H9 (cell line): Measurements from ENCODE around the gene HAL. TPM values are rescaled to one million over a fixed set of nuclear protein-coding genes. Genes with fewer than 3 reads are reported as not detected.

Experiments
- DNase-seq: peaks from one replicate; pipeline ENCODE4 v3.0.0-alpha.2; 2017
- H2AFZ ChIP-seq: one replicate; pipeline ENCODE4 v1.6.1; 2013; ENCODE audit warnings: mild to moderate bottlenecking, low read length, control low read depth, moderate library complexity
- H2AK5ac ChIP-seq: 2 replicates; pipeline ENCODE4 v1.6.1; 2013; ENCODE audit warnings: low read length, control low read depth, mixed read lengths; ENCODE audit not compliant: insufficient read length
- H2BK120ac ChIP-seq: one replicate; pipeline ENCODE4 v1.6.1; 2013; ENCODE audit warnings: low read depth, mild to moderate bottlenecking, low read length, control low read depth, inconsistent platforms; ENCODE audit not compliant: poor library complexity, severe bottlenecking
- H2BK12ac ChIP-seq: 2 replicates; pipeline ENCODE4 v1.6.1; 2013; ENCODE audit warnings: low read length, control low read depth, mixed read lengths, low read depth; ENCODE audit not compliant: insufficient read length
- H2BK15ac ChIP-seq: 2 replicates; pipeline ENCODE4 v1.6.1; 2013; ENCODE audit warnings: low read depth, low read length, control low read depth
- H2BK20ac ChIP-seq: one replicate; pipeline ENCODE4 v1.6.1; 2013; ENCODE audit warnings: low read depth, mild to moderate bottlenecking, low read length, control low read depth, inconsistent platforms; ENCODE audit not compliant: poor library complexity, severe bottlenecking
- H2BK5ac ChIP-seq: 2 replicates; pipeline ENCODE4 v1.6.1; 2013; ENCODE audit warnings: low read length, control low read depth, mixed read lengths; ENCODE audit not compliant: insufficient read length
- H3K14ac ChIP-seq: 2 replicates; pipeline ENCODE4 v1.6.1; 2013; ENCODE audit warnings: low read length, control low read depth; ENCODE audit not compliant: insufficient read depth
- H3K18ac ChIP-seq: 2 replicates; pipeline ENCODE4 v1.6.1; 2013; ENCODE audit warnings: low read depth, mild to moderate bottlenecking, mixed read lengths, low read length, control low read depth; ENCODE audit not compliant: insufficient read length
- H3K23ac ChIP-seq: 2 replicates; pipeline ENCODE4 v1.6.1; 2013; ENCODE audit warnings: low read length, control low read depth, mixed read lengths, low read depth; ENCODE audit not compliant: insufficient read length
- H3K23me2 ChIP-seq: 2 replicates; pipeline ENCODE4 v1.6.1; 2013; ENCODE audit warnings: low read depth, mild to moderate bottlenecking, mixed read lengths, low read length, control low read depth; ENCODE audit not compliant: insufficient read length, poor library complexity, severe bottlenecking
- H3K27ac ChIP-seq: 2 replicates; pipeline ENCODE4 v1.5.1; 2013; ENCODE audit warnings: low read length, control low read depth, mixed read lengths, low read depth; ENCODE audit not compliant: insufficient read length
- H3K27me3 ChIP-seq: 2 replicates; pipeline ENCODE4 v1.6.1; 2013; ENCODE audit warnings: low read length, control low read depth, inconsistent platforms; ENCODE audit not compliant: insufficient read depth
- H3K4ac ChIP-seq: 2 replicates; pipeline ENCODE4 v1.6.1; 2013; ENCODE audit warnings: low read depth, mild to moderate bottlenecking, control low read depth, inconsistent platforms, low read length, moderate library complexity
- H3K4me1 ChIP-seq: 2 replicates; pipeline ENCODE4 v1.6.1; 2013; ENCODE audit warnings: low read length, control low read depth, inconsistent platforms; ENCODE audit not compliant: insufficient read depth
- H3K4me2 ChIP-seq: 2 replicates; pipeline ENCODE4 v1.6.1; 2013; ENCODE audit warnings: low read length, control low read depth, mixed read lengths; ENCODE audit not compliant: insufficient read length, insufficient read depth
- H3K56ac ChIP-seq: 2 replicates; pipeline ENCODE4 v1.6.1; 2013; ENCODE audit warnings: low read depth, mild to moderate bottlenecking, mixed read lengths, low read length, control low read depth; ENCODE audit not compliant: insufficient read length
- H3K79me1 ChIP-seq: 2 replicates; pipeline ENCODE4 v1.6.1; 2013; ENCODE audit warnings: low read depth, mild to moderate bottlenecking, moderate library complexity, low read length, control low read depth, inconsistent platforms; ENCODE audit not compliant: insufficient read depth, poor library complexity, severe bottlenecking
- H3K79me2 ChIP-seq: 2 replicates; pipeline ENCODE4 v1.6.1; 2013; ENCODE audit warnings: low read length, control low read depth, inconsistent platforms; ENCODE audit not compliant: insufficient read depth
- H3K9ac ChIP-seq: 2 replicates; pipeline ENCODE4 v1.6.1; 2013; ENCODE audit warnings: low read length, control low read depth, mixed read lengths; ENCODE audit not compliant: insufficient read length; ENCODE audit errors: extremely low read depth
- H3K9me3 ChIP-seq: one replicate; pipeline ENCODE4 v1.6.1; 2013; ENCODE audit warnings: low read depth, low read length, inconsistent platforms; ENCODE audit not compliant: control insufficient read depth
- H3T11ph ChIP-seq: one replicate; pipeline ENCODE4 v1.6.1; 2013; ENCODE audit warnings: mild to moderate bottlenecking, low read length, control low read depth, inconsistent platforms
- H4K20me1 ChIP-seq: one replicate; pipeline ENCODE4 v1.6.1; 2013; ENCODE audit not compliant: control insufficient read depth, insufficient read length, insufficient read depth
- H4K5ac ChIP-seq: 2 replicates; pipeline ENCODE4 v1.6.1; 2013; ENCODE audit warnings: low read depth, mild to moderate bottlenecking, mixed read lengths, low read length, control low read depth; ENCODE audit not compliant: insufficient read length
- H4K8ac ChIP-seq: replicated peaks from 2 replicates; pipeline ENCODE4 v1.6.1; 2013; ENCODE audit warnings: low read length, control low read depth, mixed read lengths, low read depth; ENCODE audit not compliant: insufficient read length
- H4K91ac ChIP-seq: 2 replicates; pipeline ENCODE4 v1.6.1; 2013; ENCODE audit warnings: low read depth, mild to moderate bottlenecking, moderate library complexity, mixed read lengths, low read length, control low read depth; ENCODE audit not compliant: insufficient read length
- H3K27ac Mint-ChIP-seq, 3 experiments: 2 replicates in 2 of 3; 3 replicates in 1 of 3; pipeline ENCODE4 v1.8.0; 2020 to 2021; ENCODE audit warnings: mixed read lengths in 3 of 3, mild to moderate bottlenecking in 1 of 3, moderate library complexity in 1 of 3
- H3K27me3 Mint-ChIP-seq: 2 replicates; pipeline ENCODE4 v1.8.0; 2021; ENCODE audit warnings: low read depth, mild to moderate bottlenecking, moderate library complexity, mixed read lengths
- H3K36me3 Mint-ChIP-seq, 3 experiments: 2 replicates in 2 of 3; 3 replicates in 1 of 3; pipeline ENCODE4 v1.8.0; 2020 to 2021; ENCODE audit warnings: low read depth in 3 of 3, mixed read lengths in 3 of 3; ENCODE audit not compliant: insufficient read depth in 1 of 3
- H3K4me1 Mint-ChIP-seq, 2 experiments: 2 replicates each; pipeline ENCODE4 v1.8.0; 2020; ENCODE audit warnings: mixed read lengths in 2 of 2
- H3K4me3 Mint-ChIP-seq, 2 experiments: 2 replicates in 1 of 2; 3 replicates in 1 of 2; pipeline ENCODE4 v1.8.0; 2020 to 2021; ENCODE audit warnings: mild to moderate bottlenecking in 2 of 2, mixed read lengths in 2 of 2, moderate library complexity in 1 of 2
- H3K9me3 Mint-ChIP-seq, 2 experiments: 2 replicates in 1 of 2; 3 replicates in 1 of 2; pipeline ENCODE4 v1.8.0; 2020; ENCODE audit warnings: mild to moderate bottlenecking in 2 of 2, mixed read lengths in 2 of 2, moderate library complexity in 1 of 2
- WGBS: extraction: QIAGEN DNeasy Blood & Tissue Kit; methylation state at CpG from one replicate; pipeline ENCODE4 v1.1.7; 2013; ENCODE audit warnings: missing lambda C conversion rate, low lambda C conversion rate, mixed read lengths; ENCODE audit not compliant: insufficient read length; ENCODE audit errors: extremely low coverage; 5-methylcytosine and 5-hydroxymethylcytosine counted together
- total RNA-seq: library from RNA; stranded (reverse); gene quantifications from 2 replicates; pipeline ENCODE4 v1.2.1, GENCODE V29; 2021
- TF ChIP-seq, protein P1 (sequence below): fragments of 200-600 bp; sonication (generic); conservative IDR thresholded peaks from 3 replicates; pipeline ENCODE4 v1.8.0; 2021; ENCODE audit warnings: antibody characterized with exemption, mild to moderate bottlenecking

HAL gene
- total RNA-seq, 1 experiment from 2014 or later: 0.35 TPM

DNA sequence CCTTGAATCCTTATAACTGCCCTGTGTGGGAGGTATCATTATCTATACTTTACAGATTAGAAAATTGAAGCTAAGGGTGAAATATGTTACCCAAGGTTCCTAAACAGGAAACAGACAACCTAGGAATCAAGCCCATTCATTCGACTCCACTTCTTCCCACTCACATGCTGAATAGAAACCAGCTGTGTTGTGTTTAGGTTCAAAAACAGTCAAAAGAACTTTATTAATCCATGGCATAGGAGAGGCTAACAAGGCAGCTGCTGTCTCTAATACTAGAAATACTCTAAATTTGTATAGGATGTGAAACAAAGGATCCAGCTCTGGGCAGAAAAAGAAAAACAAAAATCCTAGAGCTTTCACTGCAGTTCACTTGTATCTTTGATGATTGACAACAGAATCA, 43.1 kb downstream of the HAL start:
- no peak overlapping the region for H3K56ac ChIP-seq
- no peak overlapping the region for H2BK15ac ChIP-seq
- no peak overlapping the region for H3K27ac ChIP-seq
- Mint-ChIP-seq H3K9me3 (peaks cover 0 to 4% of the 10 kb centered on the region in 2 experiments; a peak in 2 of 5 replicates), H3K27ac (no peak overlapping the region), H3K36me3 (peaks cover 0 to 8% (median 0%) of the 10 kb centered on the region in 3 experiments; a peak in 1 of 7 replicates), H3K4me1 (peaks cover 34 to 44% of the 10 kb centered on the region in 2 experiments), H3K27me3 (no peaks in the 10 kb centered on the region; the same call in 1 of the 2 replicates), H3K4me3 (no peak overlapping the region)
- H3K23me2 ChIP-seq: no peaks in the 10 kb centered on the region
- DNase-seq: no peak
- H3K4me1 ChIP-seq: no peaks in the 10 kb centered on the region; the same call in 1 of the 2 replicates
- H4K5ac ChIP-seq: no peak overlapping the region
- no peak overlapping the region for H3T11ph ChIP-seq
- no peaks in the 10 kb centered on the region for H3K9me3 ChIP-seq
- H2BK120ac ChIP-seq: no peak overlapping the region
- H2BK12ac ChIP-seq: no peak overlapping the region
- no peak overlapping the region for H4K8ac ChIP-seq
- WGBS: no CpG with 5 or more reads among the region's 1 CpG
- no peak overlapping the region for H2AFZ ChIP-seq
- H4K91ac ChIP-seq: no peak overlapping the region
- H2AK5ac ChIP-seq: no peak overlapping the region
- no peaks in the 10 kb centered on the region for H3K79me2 ChIP-seq
- no peaks in the 10 kb centered on the region for H4K20me1 ChIP-seq
- H3K79me1 ChIP-seq: no peaks in the 10 kb centered on the region
- no peak overlapping the region for H3K23ac ChIP-seq
- H3K4me2 ChIP-seq: no peak overlapping the region
- H3K14ac ChIP-seq: no peak overlapping the region
- H2BK20ac ChIP-seq: no peak overlapping the region
- TF ChIP-seq, protein P1, sequence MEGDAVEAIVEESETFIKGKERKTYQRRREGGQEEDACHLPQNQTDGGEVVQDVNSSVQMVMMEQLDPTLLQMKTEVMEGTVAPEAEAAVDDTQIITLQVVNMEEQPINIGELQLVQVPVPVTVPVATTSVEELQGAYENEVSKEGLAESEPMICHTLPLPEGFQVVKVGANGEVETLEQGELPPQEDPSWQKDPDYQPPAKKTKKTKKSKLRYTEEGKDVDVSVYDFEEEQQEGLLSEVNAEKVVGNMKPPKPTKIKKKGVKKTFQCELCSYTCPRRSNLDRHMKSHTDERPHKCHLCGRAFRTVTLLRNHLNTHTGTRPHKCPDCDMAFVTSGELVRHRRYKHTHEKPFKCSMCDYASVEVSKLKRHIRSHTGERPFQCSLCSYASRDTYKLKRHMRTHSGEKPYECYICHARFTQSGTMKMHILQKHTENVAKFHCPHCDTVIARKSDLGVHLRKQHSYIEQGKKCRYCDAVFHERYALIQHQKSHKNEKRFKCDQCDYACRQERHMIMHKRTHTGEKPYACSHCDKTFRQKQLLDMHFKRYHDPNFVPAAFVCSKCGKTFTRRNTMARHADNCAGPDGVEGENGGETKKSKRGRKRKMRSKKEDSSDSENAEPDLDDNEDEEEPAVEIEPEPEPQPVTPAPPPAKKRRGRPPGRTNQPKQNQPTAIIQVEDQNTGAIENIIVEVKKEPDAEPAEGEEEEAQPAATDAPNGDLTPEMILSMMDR: no peak
- H3K9ac ChIP-seq: no peak overlapping the region
- H2BK5ac ChIP-seq: no peak overlapping the region
- H3K4ac ChIP-seq: no peak overlapping the region
- H3K27me3 ChIP-seq: no peaks in the 10 kb centered on the region
- H3K18ac ChIP-seq: no peak overlapping the region
